HG03558 (cell line): ENCODE measurements around the gene CLDN9.

Experiments
- ATAC-seq: cut with Tn5 transposase; IDR thresholded peaks from one replicate; pipeline ENCODE4 v1.9.1; 2021; ENCODE audit warnings: moderate number of reproducible peaks; ENCODE audit not compliant: unreplicated experiment; ENCODE audit errors: extremely low read depth

CLDN9 gene

GRCh38 chr16:3015865-3016521, 3.3 kb downstream of the CLDN9 start:
- ATAC-seq, result no peak

- no peak for ATAC-seq
Measured at GRCh38 chr16:3017344-3017743, 4.6 kb downstream of the CLDN9 start.

DNA sequence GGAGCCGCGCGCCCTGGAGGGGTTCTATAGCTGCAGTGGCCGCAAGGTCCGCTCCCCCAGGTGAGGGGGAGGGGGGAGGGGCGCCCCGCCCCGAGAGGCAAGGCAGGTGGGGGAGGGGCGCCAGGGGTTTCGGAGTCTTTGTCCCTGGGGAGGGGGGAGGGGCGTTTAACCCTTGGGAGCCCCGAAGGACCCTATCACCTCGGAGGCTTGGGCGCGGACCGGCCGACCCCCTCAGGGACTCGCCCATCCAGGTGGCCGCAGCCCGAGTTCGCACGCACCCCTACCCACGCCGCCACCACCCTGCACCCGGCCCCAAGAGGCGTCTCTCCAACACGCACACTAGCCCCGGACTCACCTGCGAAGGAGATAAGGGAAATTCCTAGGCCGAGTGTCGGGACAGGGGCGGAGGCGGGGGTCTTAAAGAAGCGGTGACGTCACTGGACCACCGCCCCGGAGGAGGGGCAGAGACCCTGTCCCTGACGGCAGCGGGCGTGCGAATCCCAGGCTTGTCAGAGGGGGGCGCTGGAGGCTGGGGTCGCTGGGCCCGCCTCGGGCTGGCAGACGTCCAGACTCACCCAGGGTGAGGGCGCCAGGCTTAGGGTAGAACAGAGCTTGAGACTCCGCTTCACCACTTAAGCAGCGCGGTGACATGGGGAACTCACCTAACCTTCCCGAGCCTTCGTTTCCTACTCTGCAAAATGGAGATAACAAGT, 5.2 kb downstream of the CLDN9 start, which contains the start of gene CLDN6:
TSS of gene CLDN6 (minus strand) at position 390 of the 713 bp plus-strand sequence. CDS start 2,162 bp downstream, outside the sequence.
- no peak for ATAC-seq

DNA sequence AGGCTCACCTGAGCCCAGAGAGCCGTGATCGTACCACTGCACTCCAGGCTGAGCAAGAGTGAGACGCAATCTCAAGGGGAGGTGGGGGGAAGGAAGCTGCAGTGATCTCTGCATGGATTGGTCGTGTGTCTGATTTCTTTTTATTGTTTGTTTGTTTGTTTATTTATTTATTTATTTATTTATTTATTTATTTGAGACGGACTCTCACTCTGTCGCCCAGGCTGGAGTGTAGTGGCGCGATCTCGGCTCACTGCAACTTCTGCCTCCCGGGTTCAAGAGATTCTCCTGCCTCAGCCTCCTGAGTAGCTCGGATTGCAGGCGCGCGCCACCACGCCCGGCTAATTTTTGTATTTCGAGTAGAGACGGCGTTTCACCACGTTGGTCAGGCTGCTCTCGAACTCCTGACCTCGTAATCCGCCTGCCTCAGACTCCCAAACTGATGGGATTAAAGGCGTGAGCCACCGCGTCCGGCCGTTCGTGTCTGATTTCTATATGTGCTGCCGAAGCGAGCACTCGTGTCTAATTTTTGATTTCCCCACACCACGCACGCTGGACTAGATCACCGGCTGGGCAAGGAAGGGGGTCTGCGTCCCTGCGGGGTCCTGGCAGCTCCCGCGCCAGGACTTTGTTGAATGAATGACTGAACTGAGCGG, 7.0 kb downstream of the CLDN9 start:
- no peak for ATAC-seq

- no peak for ATAC-seq
Measured at GRCh38 chr16:3020247-3020603, 7.5 kb downstream of the CLDN9 start, which contains the start of gene TNFRSF12A. Gene TNFRSF12A, plus strand, starts transcription at chr16:3020368. Its CDS starts 30 bp downstream, at chr16:3020398.

DNA sequence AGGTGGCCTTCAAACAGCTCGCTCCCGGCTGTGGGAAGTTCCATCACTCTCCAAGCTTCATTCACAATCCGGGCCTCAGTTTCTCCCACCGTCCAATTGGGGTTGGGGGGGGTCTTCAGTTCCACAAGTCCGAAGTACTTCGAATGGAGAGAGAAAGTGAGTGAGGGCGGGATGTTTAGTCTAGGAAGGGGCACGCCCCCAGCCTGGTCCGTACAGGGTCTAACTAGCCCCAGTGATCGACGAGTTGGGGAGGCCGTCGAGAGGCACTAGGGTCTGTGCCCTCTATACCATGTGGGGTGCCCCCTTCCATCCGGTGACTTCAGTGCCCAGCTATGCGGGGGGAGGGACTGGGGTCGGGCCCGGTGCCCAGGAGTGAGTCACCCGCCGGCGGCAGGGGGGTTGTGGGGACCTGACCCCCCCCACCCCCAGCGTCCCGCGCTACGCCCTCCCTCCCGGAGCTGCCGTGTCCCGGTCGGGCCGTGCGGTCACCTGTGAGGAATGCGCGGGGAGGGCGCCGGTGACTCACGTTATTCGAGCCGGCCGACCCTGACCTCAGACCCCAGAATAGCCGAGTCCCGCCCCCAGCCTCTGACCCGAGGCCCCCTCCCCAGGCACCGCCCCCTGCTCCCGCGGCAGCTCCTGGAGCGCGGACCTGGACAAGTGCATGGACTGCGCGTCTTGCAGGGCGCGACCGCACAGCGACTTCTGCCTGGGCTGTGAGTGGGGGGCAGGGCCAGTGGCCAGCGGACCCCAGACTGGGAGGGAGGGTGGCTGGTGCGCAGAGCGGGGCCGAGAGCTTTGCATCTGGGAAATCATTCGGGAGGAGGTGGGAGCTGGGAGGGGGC, 8.1 kb downstream of the CLDN9 start:
- ATAC-seq, result no peak

GRCh38 chr16:3021449-3022207, 8.9 kb downstream of the CLDN9 start:
- ATAC-seq, result no peak

GRCh38 chr16:3022208-3022683, 9.5 kb downstream of the CLDN9 start:
- no peak for ATAC-seq

- ATAC-seq, result no peak
Measured at GRCh38 chr16:3022684-3023414, 10.1 kb downstream of the CLDN9 start.

- ATAC-seq, result no peak
Measured at GRCh38 chr16:3023415-3023668, 10.6 kb downstream of the CLDN9 start.

DNA sequence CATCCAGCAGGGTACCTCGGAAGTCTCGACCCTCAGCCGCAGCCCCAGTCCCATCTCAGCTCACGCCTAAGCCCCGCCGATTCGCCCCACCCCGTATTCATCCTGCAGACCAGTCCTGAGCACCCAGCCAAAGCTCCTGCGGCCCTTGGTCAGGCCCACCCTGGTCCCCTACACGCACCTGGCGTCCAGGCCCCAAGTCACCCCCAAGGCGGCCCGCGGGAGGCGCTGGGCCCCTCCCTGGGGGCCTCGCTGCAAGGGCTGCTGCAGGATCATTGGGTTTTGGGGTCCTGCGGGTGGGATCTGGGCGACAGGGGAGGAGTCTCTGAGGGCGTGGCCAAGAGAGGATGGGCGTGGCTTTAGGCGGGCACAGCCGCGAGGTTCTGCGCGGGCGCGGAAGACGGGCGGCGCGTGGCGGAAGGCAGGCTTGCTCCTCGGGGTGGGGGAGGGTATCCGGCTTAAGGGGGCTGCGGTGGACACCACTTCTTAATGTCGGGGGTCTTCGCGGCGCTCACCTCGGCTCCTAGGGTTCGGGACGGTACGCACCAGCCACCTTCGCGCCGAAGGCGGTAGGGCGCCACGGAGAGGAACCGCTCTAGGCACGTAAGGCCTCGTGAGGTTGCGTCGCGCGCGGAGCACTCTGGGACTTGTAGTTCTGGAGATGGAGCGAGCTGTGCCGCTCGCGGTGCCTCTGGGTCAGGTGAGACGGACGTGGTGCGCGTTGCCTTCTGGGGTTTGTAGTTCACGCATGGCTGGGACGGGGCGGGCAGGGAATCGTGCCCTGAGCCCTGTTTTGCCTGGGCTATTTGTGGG, 11.2 kb downstream of the CLDN9 start, which contains the start of the genes HCFC1R1 and THOC6:
TSS of gene HCFC1R1 (minus strand) at position 274 of the 810 bp plus-strand sequence. CDS start at position 273, 1 bp downstream.
TSS of gene THOC6 (plus strand) at position 367 of the 810 bp plus-strand sequence. CDS start at position 659, 292 bp downstream.
- peak; percentile 47 for ATAC-seq

DNA sequence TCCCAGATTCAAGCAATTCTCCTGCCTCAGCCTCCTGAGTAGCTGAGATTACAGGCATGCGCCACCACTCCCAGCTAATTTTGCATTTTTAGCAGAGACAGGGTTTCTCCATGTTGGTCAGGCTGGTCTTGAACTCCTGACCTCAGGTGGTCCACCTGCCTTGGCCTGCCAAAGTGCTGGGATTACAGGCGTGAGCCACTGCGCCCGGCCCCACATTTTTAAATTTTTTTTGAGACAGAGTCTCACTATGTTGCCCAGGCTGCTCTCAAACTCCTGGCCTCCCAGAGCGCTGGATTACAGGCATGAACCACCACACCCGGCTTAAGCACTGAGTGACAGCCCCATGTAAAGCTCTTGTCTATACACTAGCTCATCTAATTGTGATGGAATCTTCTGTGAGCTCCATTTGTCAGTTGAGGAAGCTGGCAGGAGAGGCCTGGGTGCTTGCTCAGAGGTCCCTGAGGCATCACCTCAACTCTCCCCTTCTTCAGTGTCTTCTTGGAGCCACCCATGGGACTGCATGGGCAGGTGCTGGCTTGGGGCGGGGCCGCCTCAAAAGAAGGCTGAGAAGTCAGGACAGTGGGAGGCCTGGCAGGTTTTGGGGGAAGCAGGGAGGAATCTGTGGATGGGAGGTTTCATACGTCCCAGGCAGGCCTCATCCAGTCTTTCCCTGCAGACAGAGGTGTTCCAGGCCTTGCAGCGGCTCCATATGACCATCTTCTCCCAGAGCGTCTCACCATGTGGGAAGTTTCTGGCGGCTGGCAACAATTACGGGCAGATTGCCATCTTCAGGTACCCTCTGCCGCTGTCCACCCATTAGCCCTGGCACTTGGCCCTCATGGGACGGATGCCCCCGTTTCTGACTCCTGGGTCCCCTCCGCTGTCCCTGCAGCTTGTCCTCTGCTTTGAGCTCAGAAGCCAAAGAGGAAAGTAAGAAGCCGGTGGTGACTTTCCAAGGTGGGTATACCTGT, 12.6 kb downstream of the CLDN9 start:
- ATAC-seq, result no peak

DNA sequence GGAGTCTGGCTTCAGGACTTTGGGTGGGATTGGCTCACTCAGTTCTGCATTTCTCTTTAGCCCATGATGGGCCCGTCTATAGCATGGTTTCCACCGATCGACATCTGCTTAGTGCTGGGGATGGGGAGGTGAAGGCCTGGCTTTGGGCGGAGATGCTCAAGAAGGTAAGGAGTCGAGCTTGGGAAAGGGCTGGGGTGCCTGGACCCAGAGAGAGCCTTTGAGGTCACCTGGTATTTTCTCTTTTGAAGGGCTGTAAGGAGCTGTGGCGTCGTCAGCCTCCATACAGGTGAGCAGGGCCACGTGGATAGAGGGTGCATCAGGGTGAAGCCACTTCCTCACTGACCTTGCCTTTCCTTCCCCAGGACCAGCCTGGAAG, 13.3 kb downstream of the CLDN9 start:
- ATAC-seq, result no peak

- no peak for ATAC-seq
Measured at GRCh38 chr16:3026609-3027488, 14.1 kb downstream of the CLDN9 start.

GRCh38 chr16:3027489-3027795, 14.7 kb downstream of the CLDN9 start:
- no peak for ATAC-seq

DNA sequence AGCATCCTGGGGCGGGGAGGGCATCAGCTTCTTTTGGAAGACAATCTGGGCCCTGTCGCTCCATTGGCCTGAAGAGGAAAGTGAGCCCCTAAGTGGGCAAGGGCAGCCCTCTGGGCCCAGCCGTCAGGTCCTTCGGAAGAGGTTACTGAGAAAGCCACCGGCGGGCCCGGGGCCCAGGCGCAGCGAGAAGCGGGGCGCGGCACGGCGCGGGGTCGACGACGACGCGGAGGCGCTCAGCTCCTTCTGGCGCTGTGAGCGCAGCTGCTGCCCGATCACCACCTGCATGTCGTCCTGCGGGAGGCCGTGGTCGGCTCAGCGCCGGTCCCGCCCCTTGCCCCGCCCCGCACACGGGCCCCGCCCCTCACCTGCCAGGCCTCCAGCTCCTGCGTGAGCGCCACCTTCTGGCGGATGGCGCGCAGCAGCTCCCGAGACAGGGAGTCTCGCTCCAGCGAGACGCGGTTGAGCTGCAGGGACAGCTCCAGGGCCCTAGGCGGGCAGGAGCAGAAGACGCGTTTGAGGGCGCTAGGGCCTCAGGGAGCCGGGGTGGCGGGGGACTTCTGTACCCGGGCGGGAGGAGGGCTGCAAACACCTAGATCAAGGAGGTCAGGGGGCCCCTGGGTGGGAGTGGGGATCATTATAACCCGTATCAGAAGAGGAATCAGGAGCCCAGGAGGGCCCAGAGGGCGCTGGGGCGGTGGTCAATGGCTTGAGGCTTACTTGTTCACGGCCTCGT, 15.4 kb downstream of the CLDN9 start:
- no peak for ATAC-seq
